Activated CD4-positive, alpha-beta T cell treated with anti-CD3 and anti-CD28 coated beads for 36 hours (primary cell): Measurements from ENCODE around the gene YKT6. TPM values are rescaled to one million over a fixed set of nuclear protein-coding genes. Genes with fewer than 3 reads are reported as not detected.

Experiments
- total RNA-seq, 2 experiments: library from RNA; stranded (reverse); gene quantifications; one replicate each; pipeline ENCODE4 v1.2.3, GENCODE V29; 2021

Gene YKT6
- total RNA-seq, 2 experiments from 2014 or later: 51.0 to 51.3 TPM

Other genes with a start within 250 kb of the YKT6 start
- not detected for gene SPDYE1, start 203.1 kb upstream of the YKT6 start, total RNA-seq
- 100 to 1,000 TPM; 106 to 117 TPM for gene DBNL, start 156.3 kb upstream of the YKT6 start, total RNA-seq
- gene PGAM2, start 135.4 kb upstream of the YKT6 start, total RNA-seq: not detected
- 10 to 100 TPM; 27.0 to 29.9 TPM for gene POLM, start 118.4 kb upstream of the YKT6 start, total RNA-seq
- gene AEBP1, start 96.6 kb upstream of the YKT6 start, total RNA-seq: 10 to 100 TPM; 18.2 to 18.3 TPM
- 100 to 1,000 TPM; 250 to 347 TPM for gene POLD2, start 77.4 kb upstream of the YKT6 start, total RNA-seq
- gene MYL7, start 59.6 kb upstream of the YKT6 start, total RNA-seq: not detected
- 1 to 10 TPM in 1 of 2 experiments, under 1 TPM in 1; 0.53 to 1.3 TPM for gene GCK, start 11.5 kb upstream of the YKT6 start, total RNA-seq
- 1 to 10 TPM; 1.1 to 1.8 TPM for gene CAMK2B, start 124.6 kb downstream of the YKT6 start, total RNA-seq